Measurements from ENCODE around the gene ZRANB3.

ZRANB3 gene

DNA sequence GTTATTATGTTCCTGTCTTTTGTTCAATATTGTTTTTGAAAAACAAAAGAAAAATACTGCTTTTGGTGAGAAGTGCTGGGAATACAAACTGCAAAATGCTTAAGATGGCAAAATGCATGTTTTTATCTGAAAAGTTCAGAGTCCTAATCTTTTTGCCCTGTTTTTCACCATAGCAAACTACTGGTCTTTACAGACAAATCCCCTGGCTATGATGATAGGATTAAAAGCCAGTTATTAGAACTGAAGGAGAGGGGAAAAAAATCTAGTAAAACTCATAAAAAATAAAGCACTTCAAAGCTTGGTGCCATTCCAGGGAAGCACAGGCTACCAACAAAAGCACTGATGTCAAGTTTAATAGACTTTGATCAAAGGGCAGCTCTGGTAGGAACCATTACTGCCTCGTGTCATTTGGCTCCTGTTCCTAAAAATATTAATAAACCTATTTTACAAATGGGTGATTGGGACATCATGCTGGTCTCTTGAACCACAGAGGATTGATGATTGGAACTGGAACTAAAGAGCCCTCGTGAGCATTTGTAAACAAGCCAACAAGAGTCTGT is 284.2 kb downstream of the ZRANB3 start:
- Histone ChIP-seq H3K36me3 (no peaks in the 10 kb centered on the region), H3K27me3 (no peaks in the 10 kb centered on the region), H3K4me1 (ENCODE audit: control insufficient read depth in 1 of 2, insufficient read depth in 1 of 2, low read depth in 1 of 2, low read length in 1 of 2) (no peaks in the 10 kb centered on the region), H3K4me3 (ENCODE audit: low read depth in 1 of 2, low read length in 1 of 2) (no peak overlapping the region), H3K9me3 (no peaks in the 10 kb centered on the region), H3K27ac (no peak overlapping the region)
- TF ChIP-seq, protein P1, sequence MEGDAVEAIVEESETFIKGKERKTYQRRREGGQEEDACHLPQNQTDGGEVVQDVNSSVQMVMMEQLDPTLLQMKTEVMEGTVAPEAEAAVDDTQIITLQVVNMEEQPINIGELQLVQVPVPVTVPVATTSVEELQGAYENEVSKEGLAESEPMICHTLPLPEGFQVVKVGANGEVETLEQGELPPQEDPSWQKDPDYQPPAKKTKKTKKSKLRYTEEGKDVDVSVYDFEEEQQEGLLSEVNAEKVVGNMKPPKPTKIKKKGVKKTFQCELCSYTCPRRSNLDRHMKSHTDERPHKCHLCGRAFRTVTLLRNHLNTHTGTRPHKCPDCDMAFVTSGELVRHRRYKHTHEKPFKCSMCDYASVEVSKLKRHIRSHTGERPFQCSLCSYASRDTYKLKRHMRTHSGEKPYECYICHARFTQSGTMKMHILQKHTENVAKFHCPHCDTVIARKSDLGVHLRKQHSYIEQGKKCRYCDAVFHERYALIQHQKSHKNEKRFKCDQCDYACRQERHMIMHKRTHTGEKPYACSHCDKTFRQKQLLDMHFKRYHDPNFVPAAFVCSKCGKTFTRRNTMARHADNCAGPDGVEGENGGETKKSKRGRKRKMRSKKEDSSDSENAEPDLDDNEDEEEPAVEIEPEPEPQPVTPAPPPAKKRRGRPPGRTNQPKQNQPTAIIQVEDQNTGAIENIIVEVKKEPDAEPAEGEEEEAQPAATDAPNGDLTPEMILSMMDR (IDR thresholded peaks at IDR 0.05) = no peak

DNA sequence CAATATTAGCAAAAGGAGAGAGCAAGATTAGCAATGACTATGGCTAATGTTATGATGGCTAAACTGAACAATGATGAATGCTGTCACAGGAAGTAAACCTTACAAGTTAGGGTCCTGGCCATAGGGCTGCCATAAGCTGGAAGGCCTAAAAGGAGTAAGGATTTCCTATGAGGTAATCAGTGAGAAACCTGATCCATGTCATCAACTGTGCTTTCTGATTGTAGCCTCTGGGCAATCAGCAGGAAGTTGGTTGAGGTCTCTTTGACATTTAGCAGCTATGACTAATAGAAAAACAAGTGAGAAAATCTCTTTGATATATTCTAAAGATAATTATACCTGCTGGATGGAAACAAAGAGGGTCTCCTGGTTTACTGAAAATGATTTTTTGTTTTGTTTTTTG is 285.9 kb downstream of the ZRANB3 start:
- no peaks in the 10 kb centered on the region for H3K27me3 ChIP-seq
- no peaks in the 10 kb centered on the region for H3K4me1 ChIP-seq (ENCODE audit: control insufficient read depth in 1 of 2, insufficient read depth in 1 of 2, low read depth in 1 of 2, low read length in 1 of 2)
- H3K27ac ChIP-seq = no peak overlapping the region
- H3K9me3 ChIP-seq = no peaks in the 10 kb centered on the region
- no peak overlapping the region for H3K4me3 ChIP-seq (ENCODE audit: low read depth in 1 of 2, low read length in 1 of 2)
- H3K36me3 ChIP-seq = no peaks in the 10 kb centered on the region
- TF ChIP-seq, protein P1 (IDR thresholded peaks at IDR 0.05) = no peak

DNA sequence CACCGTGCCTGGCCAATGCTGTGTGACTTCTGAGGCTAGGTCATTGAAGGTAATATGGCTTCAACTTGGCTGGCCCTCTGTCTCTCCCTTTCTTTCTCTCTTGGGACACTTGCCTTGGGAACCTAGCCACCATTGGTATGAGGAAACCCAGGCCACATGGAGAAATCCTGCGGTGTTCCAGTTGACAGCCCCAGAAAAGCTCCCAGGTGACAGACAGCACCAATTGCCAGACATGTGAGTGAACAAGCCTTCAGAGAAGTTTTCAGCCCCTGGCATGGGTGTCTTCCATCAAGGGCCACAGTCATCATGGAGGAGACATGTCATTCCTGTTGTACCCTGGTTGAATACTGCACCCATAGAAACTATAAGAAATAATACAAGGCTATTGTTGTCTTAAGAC is 292.4 kb downstream of the ZRANB3 start:
- Histone ChIP-seq H3K27me3 (no peaks in the 10 kb centered on the region), H3K9me3 (no peaks in the 10 kb centered on the region), H3K36me3 (no peaks in the 10 kb centered on the region), H3K4me1 (ENCODE audit: control insufficient read depth in 1 of 2, insufficient read depth in 1 of 2, low read depth in 1 of 2, low read length in 1 of 2) (no peaks in the 10 kb centered on the region), H3K27ac (no peak overlapping the region), H3K4me3 (ENCODE audit: low read depth in 1 of 2, low read length in 1 of 2) (no peak overlapping the region)
- TF ChIP-seq, protein P1 (IDR thresholded peaks at IDR 0.05) = no peak

DNA sequence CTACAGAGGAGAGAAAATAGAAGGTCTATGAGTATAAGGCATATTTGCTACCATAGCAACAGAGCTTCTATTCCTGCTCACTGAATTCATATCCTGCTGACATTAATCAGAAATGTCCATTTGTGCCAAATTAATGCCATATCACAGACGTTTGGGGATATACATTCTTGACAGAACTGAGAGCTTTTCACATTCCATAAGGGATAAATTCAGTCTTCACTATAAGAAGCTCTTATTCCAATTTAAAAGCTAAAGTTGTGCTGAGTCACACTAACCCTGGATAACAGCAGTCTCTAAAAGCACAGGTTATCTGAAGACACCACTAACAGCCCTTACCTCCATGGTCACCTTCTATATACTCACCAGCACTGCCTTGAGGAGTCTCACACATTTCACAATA is 300.9 kb downstream of the ZRANB3 start:
- no peaks in the 10 kb centered on the region for H3K9me3 ChIP-seq
- TF ChIP-seq, protein P1 (IDR thresholded peaks at IDR 0.05) = no peak
- H3K4me3 ChIP-seq (ENCODE audit: low read depth in 1 of 2, low read length in 1 of 2) = no peak overlapping the region
- H3K27me3 ChIP-seq = no peaks in the 10 kb centered on the region
- no peaks in the 10 kb centered on the region for H3K4me1 ChIP-seq (ENCODE audit: control insufficient read depth in 1 of 2, insufficient read depth in 1 of 2, low read depth in 1 of 2, low read length in 1 of 2)
- no peaks in the 10 kb centered on the region for H3K36me3 ChIP-seq
- no peak overlapping the region for H3K27ac ChIP-seq

DNA sequence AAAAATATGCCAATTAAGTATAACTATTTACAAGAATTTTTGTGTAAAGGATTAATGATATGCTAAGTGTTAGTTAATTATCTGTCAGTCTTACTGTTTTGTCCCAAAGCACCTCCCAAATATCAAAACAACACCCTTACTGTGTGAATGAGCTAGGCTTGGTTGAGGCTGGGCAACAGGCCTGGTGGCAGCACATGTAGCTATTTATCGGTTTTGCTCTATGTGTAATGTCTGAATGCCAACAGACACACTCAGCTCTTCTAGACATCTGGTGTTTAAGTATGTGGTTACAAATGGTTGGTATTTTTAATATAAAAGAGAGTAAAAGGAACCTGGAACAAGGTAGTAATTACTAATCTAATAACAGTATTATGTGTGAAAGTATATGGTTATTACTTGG is 303.6 kb downstream of the ZRANB3 start:
- TF ChIP-seq, protein P1 (IDR thresholded peaks at IDR 0.05) = no peak
- Histone ChIP-seq H3K27me3 (no peaks in the 10 kb centered on the region), H3K9me3 (no peaks in the 10 kb centered on the region), H3K4me1 (ENCODE audit: control insufficient read depth in 1 of 2, insufficient read depth in 1 of 2, low read depth in 1 of 2, low read length in 1 of 2) (no peaks in the 10 kb centered on the region), H3K27ac (no peak overlapping the region), H3K36me3 (no peaks in the 10 kb centered on the region), H3K4me3 (ENCODE audit: low read depth in 1 of 2, low read length in 1 of 2) (no peak overlapping the region)

DNA sequence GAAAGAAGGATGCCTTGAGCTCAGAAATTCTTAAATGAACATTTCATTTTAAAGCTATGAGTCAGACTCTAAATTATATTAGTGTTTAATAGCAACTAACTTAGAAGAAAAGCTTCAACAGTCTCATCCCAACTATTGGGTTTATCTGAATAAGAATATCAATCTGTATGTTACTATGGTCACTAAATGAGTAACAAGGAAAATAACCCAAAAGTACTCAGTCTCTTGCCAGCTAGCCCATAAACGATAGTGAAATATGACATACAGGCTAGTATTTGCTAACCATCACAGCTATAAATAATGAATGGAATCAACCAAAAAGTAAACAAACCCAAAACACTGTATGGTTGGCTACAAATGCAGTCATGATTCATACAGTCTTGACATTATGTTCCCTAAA is 304.1 kb downstream of the ZRANB3 start:
- H3K27me3 ChIP-seq = no peaks in the 10 kb centered on the region
- no peaks in the 10 kb centered on the region for H3K36me3 ChIP-seq
- H3K27ac ChIP-seq = no peak overlapping the region
- no peak overlapping the region for H3K4me3 ChIP-seq (ENCODE audit: low read depth in 1 of 2, low read length in 1 of 2)
- no peaks in the 10 kb centered on the region for H3K4me1 ChIP-seq (ENCODE audit: control insufficient read depth in 1 of 2, insufficient read depth in 1 of 2, low read depth in 1 of 2, low read length in 1 of 2)
- H3K9me3 ChIP-seq = no peaks in the 10 kb centered on the region
- TF ChIP-seq, protein P1 (IDR thresholded peaks at IDR 0.05) = no peak
